Adrenal gland (tissue), 5 donors: ENCODE data around the gene KRTAP10-10.

Experiments used
- POLR2A ChIP-seq, 2 donors: fragments of 450-650 bp; IDR thresholded peaks; one replicate each; pipeline ENCODE4 v1.6.1; 2017; ENCODE audit warnings: antibody characterized with exemption in 2 of 2, mild to moderate bottlenecking in 2 of 2, moderate library complexity in 1 of 2
- TF ChIP-seq, protein P1 (sequence below), 6 experiments: fragments of 450-650 bp in 4 of 6; fragments of 200-600 bp in 2 of 6; sonication (generic) in 1 of 6; IDR thresholded peaks; 1 replicate in 5 of 6; 2 replicates in 1 of 6; pipeline versions ENCODE4 v1.5.1 to v1.8.0; 2016 to 2021; ENCODE audit warnings: antibody characterized with exemption in 6 of 6, mild to moderate bottlenecking in 2 of 6, moderate library complexity in 1 of 6
- donor health status: DM: no; HTN: no; CAD: no.

DNA sequence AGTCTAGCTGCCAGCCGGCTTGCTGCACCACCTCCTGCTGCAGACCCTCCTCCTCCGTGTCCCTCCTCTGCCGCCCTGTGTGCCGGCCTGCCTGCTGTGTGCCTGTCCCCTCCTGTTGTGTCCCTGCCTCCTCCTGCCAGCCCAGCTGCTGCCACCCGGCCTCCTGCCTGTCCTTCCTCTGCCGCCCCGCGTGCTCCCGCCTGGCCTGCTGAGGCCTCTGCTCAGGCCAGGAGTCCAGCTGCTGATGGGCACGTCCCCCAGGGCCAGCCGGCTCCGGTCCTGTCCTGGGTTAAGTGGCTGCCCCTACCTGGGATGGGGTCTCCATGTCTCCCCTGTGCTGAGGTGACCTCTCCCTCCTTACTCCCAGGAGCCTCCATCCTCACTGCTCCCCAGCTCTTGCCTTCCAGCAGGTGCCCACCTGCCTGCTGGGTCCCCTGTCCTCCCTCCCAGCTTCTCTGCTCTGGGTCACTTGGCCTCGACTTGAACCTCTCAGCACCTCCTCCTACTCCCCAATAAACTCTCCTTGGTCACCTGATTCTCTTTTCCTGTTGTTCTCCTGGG is 24.4 kb upstream of the KRTAP10-10 start:
- TF ChIP-seq, protein P1, sequence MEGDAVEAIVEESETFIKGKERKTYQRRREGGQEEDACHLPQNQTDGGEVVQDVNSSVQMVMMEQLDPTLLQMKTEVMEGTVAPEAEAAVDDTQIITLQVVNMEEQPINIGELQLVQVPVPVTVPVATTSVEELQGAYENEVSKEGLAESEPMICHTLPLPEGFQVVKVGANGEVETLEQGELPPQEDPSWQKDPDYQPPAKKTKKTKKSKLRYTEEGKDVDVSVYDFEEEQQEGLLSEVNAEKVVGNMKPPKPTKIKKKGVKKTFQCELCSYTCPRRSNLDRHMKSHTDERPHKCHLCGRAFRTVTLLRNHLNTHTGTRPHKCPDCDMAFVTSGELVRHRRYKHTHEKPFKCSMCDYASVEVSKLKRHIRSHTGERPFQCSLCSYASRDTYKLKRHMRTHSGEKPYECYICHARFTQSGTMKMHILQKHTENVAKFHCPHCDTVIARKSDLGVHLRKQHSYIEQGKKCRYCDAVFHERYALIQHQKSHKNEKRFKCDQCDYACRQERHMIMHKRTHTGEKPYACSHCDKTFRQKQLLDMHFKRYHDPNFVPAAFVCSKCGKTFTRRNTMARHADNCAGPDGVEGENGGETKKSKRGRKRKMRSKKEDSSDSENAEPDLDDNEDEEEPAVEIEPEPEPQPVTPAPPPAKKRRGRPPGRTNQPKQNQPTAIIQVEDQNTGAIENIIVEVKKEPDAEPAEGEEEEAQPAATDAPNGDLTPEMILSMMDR (IDR thresholded peaks at IDR 0.05) = no peak
- no peak for TF ChIP-seq POLR2A (IDR thresholded peaks at IDR 0.05)
